WTC11 (cell line): ENCODE data around the gene METTL9. TPM values are rescaled to one million over a fixed set of nuclear protein-coding genes. Genes with fewer than 3 reads are reported as not detected.

Source experiments
- ATAC-seq: fragments of 200-7000 bp; cut with Tn5 transposase; 2 replicates; pipeline ENCODE4 v1.10.0; 2021; ENCODE audit warnings: mild to moderate bottlenecking, moderate library complexity
- CTCF ChIA-PET: fragments of 300-600 bp; sonication (Branson Sonifier 250); formaldehyde crosslinking; loops from one replicate; lab custom pipeline; 2021; ENCODE audit warnings: antibody characterized with exemption; lab: Charles Lee
- POLR2A ChIA-PET: fragments of 350-600 bp; sonication (Branson Sonifier 250); formaldehyde crosslinking; loops from one replicate; lab custom pipeline; 2021; ENCODE audit warnings: antibody characterized with exemption; lab: Charles Lee
- DNase-seq: peaks from one replicate; pipeline ENCODE4 v3.0.0; 2021; ENCODE audit warnings: low spot score
- H3K27ac Mint-ChIP-seq: 2 replicates; pipeline ENCODE4 v1.8.0; 2021; ENCODE audit warnings: mixed read lengths
- H3K27me3 Mint-ChIP-seq: 2 replicates; pipeline ENCODE4 v1.8.0; 2021; ENCODE audit warnings: low read depth, mild to moderate bottlenecking, moderate library complexity, mixed read lengths
- H3K36me3 Mint-ChIP-seq: 2 replicates; pipeline ENCODE4 v1.8.0; 2021; ENCODE audit warnings: mixed read lengths
- H3K4me1 Mint-ChIP-seq: 2 replicates; pipeline ENCODE4 v1.8.0; 2022; ENCODE audit warnings: mixed read lengths
- H3K4me3 Mint-ChIP-seq: 2 replicates; pipeline ENCODE4 v1.8.0; 2021; ENCODE audit warnings: mild to moderate bottlenecking, moderate library complexity, mixed read lengths
- H3K9me3 Mint-ChIP-seq: 2 replicates; pipeline ENCODE4 v1.8.0; 2021; ENCODE audit warnings: mixed read lengths
- NFATC4 ChIP-seq: fragments of 250-450 bp; sonication (Bioruptor Pico); IDR thresholded peaks from 2 replicates; pipeline ENCODE4 v1.9.0; 2021; ENCODE audit warnings: mild to moderate bottlenecking
- NFYB ChIP-seq: sonication (generic); formaldehyde crosslinking; conservative IDR thresholded peaks from 2 replicates; pipeline ENCODE4 v1.8.0; 2022; ENCODE audit warnings: low read depth, missing genetic modification reagents
- RORB ChIP-seq: fragments of 250-450 bp; sonication (Bioruptor Pico); IDR thresholded peaks from 2 replicates; pipeline ENCODE4 v1.9.0; 2021; ENCODE audit warnings: mild to moderate bottlenecking
- SMAD3 ChIP-seq: sonication (generic); formaldehyde crosslinking; IDR thresholded peaks from 2 replicates; pipeline ENCODE4 v1.8.0; 2022; ENCODE audit warnings: missing genetic modification reagents, mild to moderate bottlenecking, borderline replicate concordance
- TEAD4 ChIP-seq: sonication (generic); formaldehyde crosslinking; IDR thresholded peaks from 2 replicates; pipeline ENCODE4 v1.8.0; 2022; ENCODE audit warnings: mild to moderate bottlenecking, missing genetic modification reagents
- ZBTB21 ChIP-seq: sonication (generic); formaldehyde crosslinking; IDR thresholded peaks from 2 replicates; pipeline ENCODE4 v1.8.1; 2023; ENCODE audit warnings: mild to moderate bottlenecking, missing genetic modification reagents, borderline replicate concordance
- total RNA-seq: library from RNA; stranded (reverse); gene quantifications from 3 replicates; pipeline ENCODE4 v1.2.3, GENCODE V29; 2021
- TF ChIP-seq, protein P1 (sequence below): sonication (generic); formaldehyde crosslinking; IDR thresholded peaks from 2 replicates; pipeline ENCODE4 v1.8.1; 2022; ENCODE audit warnings: low read depth, missing genetic modification reagents, borderline replicate concordance
- TF ChIP-seq, protein P2 (sequence below): sonication (generic); formaldehyde crosslinking; conservative IDR thresholded peaks from 2 replicates; pipeline ENCODE4 v1.8.1; 2022; ENCODE audit warnings: mild to moderate bottlenecking, missing genetic modification reagents
- TF ChIP-seq, protein P3 (sequence below): sonication (generic); formaldehyde crosslinking; IDR thresholded peaks from 2 replicates; pipeline ENCODE4 v1.8.1; 2023; ENCODE audit warnings: mild to moderate bottlenecking, missing genetic modification reagents, moderate library complexity
- TF ChIP-seq, protein P4 (sequence below): sonication (generic); formaldehyde crosslinking; IDR thresholded peaks from 2 replicates; pipeline ENCODE4 v1.8.1; 2023; ENCODE audit warnings: mild to moderate bottlenecking, missing genetic modification reagents, borderline replicate concordance
- TF ChIP-seq, protein P5 (sequence below): sonication (generic); formaldehyde crosslinking; IDR thresholded peaks from 2 replicates; pipeline ENCODE4 v1.8.1; 2022; ENCODE audit warnings: missing genetic modification reagents, borderline replicate concordance
- TF ChIP-seq, protein P6 (sequence below): sonication (generic); formaldehyde crosslinking; IDR thresholded peaks from 2 replicates; pipeline ENCODE4 v1.8.1; 2022; ENCODE audit warnings: low read depth, mild to moderate bottlenecking, moderate library complexity, missing genetic modification reagents, borderline replicate concordance
- TF ChIP-seq, protein P7 (sequence below): sonication (generic); formaldehyde crosslinking; IDR thresholded peaks from 2 replicates; pipeline ENCODE4 v1.8.0; 2023; ENCODE audit warnings: mild to moderate bottlenecking, missing genetic modification reagents
- TF ChIP-seq, protein P8 (sequence below): fragments of 250-450 bp; sonication (Bioruptor Pico); conservative IDR thresholded peaks from 2 replicates; pipeline ENCODE4 v1.9.0; 2021; ENCODE audit warnings: mild to moderate bottlenecking

The METTL9 gene
- total RNA-seq, 1 experiment from 2014 or later: 94.6 TPM

DNA sequence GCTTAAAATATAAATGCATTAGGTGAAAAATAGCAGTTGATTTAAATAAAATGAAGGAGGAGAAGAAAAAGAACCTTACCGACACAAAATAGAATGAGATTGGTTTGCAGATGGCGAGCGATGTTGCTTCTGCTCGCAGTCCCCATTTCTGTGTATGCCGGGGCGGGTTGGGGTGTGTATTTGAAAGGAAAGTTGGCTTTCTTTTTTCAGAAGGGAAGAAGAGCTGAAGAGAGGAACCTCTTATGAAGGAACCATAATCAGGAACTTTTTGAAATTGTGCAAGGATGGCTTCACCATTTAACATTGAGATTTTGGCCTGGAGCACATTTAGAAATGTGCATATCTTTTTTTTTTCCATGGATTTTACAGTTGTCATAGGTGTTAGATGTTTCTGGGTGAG, 53.1 kb downstream of the METTL9 start, which contains the start of gene IGSF6:
TSS of gene IGSF6 (minus strand) at position 156 of the 400 bp plus-strand sequence. CDS start at position 146, 10 bp downstream.
- no peak within 1 kb of the TSS for H3K27ac Mint-ChIP-seq
- no peak within 1 kb of the TSS for H3K4me3 Mint-ChIP-seq
- no peak for DNase-seq
- ATAC-seq: no peak
- peaks cover 12% of the 10 kb centered on the region; the same call in 1 of the 2 replicates for H3K36me3 Mint-ChIP-seq
- ChIA-PET POLR2A (no interaction called here), CTCF (no interaction called here)
- no peaks in the 10 kb centered on the region for H3K4me1 Mint-ChIP-seq
- no peaks in the 10 kb centered on the region for H3K27me3 Mint-ChIP-seq
- no peaks in the 10 kb centered on the region for H3K9me3 Mint-ChIP-seq
- TF ChIP-seq, protein P1, sequence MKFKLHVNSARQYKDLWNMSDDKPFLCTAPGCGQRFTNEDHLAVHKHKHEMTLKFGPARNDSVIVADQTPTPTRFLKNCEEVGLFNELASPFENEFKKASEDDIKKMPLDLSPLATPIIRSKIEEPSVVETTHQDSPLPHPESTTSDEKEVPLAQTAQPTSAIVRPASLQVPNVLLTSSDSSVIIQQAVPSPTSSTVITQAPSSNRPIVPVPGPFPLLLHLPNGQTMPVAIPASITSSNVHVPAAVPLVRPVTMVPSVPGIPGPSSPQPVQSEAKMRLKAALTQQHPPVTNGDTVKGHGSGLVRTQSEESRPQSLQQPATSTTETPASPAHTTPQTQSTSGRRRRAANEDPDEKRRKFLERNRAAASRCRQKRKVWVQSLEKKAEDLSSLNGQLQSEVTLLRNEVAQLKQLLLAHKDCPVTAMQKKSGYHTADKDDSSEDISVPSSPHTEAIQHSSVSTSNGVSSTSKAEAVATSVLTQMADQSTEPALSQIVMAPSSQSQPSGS (CRISPR knock-in tag): no peak
- TF ChIP-seq, protein P2, sequence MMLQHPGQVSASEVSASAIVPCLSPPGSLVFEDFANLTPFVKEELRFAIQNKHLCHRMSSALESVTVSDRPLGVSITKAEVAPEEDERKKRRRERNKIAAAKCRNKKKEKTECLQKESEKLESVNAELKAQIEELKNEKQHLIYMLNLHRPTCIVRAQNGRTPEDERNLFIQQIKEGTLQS (CRISPR knock-in tag): no peak
- no peak for TF ChIP-seq SMAD3 (CRISPR knock-in tag)
- no peak for TF ChIP-seq NFYB
- TF ChIP-seq NFATC4 (CRISPR knock-in tag): no peak
- TF ChIP-seq, protein P3, sequence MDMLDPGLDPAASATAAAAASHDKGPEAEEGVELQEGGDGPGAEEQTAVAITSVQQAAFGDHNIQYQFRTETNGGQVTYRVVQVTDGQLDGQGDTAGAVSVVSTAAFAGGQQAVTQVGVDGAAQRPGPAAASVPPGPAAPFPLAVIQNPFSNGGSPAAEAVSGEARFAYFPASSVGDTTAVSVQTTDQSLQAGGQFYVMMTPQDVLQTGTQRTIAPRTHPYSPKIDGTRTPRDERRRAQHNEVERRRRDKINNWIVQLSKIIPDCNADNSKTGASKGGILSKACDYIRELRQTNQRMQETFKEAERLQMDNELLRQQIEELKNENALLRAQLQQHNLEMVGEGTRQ (CRISPR knock-in tag): no peak
- TF ChIP-seq, protein P4, sequence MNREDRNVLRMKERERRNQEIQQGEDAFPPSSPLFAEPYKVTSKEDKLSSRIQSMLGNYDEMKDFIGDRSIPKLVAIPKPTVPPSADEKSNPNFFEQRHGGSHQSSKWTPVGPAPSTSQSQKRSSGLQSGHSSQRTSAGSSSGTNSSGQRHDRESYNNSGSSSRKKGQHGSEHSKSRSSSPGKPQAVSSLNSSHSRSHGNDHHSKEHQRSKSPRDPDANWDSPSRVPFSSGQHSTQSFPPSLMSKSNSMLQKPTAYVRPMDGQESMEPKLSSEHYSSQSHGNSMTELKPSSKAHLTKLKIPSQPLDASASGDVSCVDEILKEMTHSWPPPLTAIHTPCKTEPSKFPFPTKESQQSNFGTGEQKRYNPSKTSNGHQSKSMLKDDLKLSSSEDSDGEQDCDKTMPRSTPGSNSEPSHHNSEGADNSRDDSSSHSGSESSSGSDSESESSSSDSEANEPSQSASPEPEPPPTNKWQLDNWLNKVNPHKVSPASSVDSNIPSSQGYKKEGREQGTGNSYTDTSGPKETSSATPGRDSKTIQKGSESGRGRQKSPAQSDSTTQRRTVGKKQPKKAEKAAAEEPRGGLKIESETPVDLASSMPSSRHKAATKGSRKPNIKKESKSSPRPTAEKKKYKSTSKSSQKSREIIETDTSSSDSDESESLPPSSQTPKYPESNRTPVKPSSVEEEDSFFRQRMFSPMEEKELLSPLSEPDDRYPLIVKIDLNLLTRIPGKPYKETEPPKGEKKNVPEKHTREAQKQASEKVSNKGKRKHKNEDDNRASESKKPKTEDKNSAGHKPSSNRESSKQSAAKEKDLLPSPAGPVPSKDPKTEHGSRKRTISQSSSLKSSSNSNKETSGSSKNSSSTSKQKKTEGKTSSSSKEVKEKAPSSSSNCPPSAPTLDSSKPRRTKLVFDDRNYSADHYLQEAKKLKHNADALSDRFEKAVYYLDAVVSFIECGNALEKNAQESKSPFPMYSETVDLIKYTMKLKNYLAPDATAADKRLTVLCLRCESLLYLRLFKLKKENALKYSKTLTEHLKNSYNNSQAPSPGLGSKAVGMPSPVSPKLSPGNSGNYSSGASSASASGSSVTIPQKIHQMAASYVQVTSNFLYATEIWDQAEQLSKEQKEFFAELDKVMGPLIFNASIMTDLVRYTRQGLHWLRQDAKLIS: no peak
- TF ChIP-seq RORB (CRISPR knock-in tag): no peak
- TF ChIP-seq, protein P5, sequence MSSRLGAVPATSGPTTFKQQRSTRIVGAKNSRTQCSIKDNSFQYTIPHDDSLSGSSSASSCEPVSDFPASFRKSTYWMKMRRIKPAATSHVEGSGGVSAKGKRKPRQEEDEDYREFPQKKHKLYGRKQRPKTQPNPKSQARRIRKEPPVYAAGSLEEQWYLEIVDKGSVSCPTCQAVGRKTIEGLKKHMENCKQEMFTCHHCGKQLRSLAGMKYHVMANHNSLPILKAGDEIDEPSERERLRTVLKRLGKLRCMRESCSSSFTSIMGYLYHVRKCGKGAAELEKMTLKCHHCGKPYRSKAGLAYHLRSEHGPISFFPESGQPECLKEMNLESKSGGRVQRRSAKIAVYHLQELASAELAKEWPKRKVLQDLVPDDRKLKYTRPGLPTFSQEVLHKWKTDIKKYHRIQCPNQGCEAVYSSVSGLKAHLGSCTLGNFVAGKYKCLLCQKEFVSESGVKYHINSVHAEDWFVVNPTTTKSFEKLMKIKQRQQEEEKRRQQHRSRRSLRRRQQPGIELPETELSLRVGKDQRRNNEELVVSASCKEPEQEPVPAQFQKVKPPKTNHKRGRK (CRISPR knock-in tag): no peak
- TF ChIP-seq, protein P6, sequence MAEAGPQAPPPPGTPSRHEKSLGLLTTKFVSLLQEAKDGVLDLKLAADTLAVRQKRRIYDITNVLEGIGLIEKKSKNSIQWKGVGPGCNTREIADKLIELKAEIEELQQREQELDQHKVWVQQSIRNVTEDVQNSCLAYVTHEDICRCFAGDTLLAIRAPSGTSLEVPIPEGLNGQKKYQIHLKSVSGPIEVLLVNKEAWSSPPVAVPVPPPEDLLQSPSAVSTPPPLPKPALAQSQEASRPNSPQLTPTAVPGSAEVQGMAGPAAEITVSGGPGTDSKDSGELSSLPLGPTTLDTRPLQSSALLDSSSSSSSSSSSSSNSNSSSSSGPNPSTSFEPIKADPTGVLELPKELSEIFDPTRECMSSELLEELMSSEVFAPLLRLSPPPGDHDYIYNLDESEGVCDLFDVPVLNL (CRISPR knock-in tag): no peak
- TF ChIP-seq, protein P7, sequence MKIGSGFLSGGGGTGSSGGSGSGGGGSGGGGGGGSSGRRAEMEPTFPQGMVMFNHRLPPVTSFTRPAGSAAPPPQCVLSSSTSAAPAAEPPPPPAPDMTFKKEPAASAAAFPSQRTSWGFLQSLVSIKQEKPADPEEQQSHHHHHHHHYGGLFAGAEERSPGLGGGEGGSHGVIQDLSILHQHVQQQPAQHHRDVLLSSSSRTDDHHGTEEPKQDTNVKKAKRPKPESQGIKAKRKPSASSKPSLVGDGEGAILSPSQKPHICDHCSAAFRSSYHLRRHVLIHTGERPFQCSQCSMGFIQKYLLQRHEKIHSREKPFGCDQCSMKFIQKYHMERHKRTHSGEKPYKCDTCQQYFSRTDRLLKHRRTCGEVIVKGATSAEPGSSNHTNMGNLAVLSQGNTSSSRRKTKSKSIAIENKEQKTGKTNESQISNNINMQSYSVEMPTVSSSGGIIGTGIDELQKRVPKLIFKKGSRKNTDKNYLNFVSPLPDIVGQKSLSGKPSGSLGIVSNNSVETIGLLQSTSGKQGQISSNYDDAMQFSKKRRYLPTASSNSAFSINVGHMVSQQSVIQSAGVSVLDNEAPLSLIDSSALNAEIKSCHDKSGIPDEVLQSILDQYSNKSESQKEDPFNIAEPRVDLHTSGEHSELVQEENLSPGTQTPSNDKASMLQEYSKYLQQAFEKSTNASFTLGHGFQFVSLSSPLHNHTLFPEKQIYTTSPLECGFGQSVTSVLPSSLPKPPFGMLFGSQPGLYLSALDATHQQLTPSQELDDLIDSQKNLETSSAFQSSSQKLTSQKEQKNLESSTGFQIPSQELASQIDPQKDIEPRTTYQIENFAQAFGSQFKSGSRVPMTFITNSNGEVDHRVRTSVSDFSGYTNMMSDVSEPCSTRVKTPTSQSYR (CRISPR knock-in tag): no peak

DNA sequence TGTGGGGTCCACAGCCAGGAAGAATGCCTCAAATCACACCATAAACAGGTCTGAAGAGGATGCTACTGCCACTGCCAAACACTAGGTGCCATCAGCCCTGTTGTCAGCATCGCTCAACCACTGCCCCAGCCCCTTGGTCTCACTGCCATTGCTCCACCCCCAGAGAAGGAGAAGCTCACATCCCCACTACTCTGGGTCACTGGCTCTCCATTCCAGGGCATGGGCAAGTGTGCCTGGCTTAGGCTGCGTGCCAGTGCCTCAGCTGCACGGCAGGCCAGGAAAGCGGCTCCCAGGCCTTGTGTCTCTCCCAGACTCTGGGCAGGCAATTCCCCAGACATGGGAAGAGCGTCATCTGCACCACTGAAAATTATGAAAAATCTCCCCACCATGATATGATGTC, 54.2 kb downstream of the METTL9 start:
- ChIA-PET POLR2A (no interaction called here), CTCF (interaction anchor here (1.0 to 1.3 kb wide), 2 partner anchors 31 to 48 kb away, joined by 3 read pairs; no protein-coding TSS in a partner anchor)
- no peak overlapping the region for H3K27ac Mint-ChIP-seq
- peaks cover 3% of the 10 kb centered on the region; the same call in 1 of the 2 replicates for H3K4me1 Mint-ChIP-seq
- ATAC-seq (peak; percentile 85), DNase-seq (no peak)
- no peak overlapping the region for H3K4me3 Mint-ChIP-seq
- no peaks in the 10 kb centered on the region for H3K9me3 Mint-ChIP-seq
- H3K36me3 Mint-ChIP-seq: peaks cover 12% of the 10 kb centered on the region; the same call in 1 of the 2 replicates
- H3K27me3 Mint-ChIP-seq: no peaks in the 10 kb centered on the region
- TF ChIP-seq, protein P8, sequence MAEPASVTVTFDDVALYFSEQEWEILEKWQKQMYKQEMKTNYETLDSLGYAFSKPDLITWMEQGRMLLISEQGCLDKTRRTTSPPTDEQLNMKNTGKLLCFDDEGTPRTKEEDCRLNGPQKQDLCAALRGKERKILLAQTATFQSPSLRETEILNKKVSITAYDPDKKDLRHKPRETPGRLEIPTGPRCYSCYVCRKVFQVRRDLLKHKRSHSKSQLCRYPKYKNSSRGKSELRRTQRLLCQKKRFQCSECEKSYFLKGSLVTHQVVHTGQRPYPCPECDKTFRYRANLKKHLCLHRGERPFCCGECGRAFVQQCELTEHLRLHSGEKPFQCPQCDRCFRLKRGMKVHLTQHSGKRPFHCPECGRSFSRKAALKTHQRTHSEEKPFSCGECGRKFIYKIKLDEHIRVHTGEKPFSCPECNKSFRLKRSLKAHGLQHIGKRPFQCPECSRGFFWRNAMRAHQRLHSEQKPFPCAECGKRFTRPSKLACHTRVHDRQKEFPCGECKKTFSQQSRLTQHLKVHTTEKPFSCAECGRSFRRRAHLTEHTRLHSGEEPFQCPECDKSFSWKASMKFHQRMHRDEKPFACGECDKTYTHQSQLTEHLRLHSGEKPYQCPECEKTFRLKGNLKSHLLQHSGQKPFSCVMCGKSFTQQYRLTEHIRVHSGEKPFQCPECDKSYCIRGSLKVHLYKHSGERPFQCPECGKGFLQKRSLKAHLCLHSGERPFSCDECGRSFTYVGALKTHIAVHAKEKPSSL (CRISPR knock-in tag): no peak
- TF ChIP-seq TEAD4 (CRISPR knock-in tag) (no peak), ZBTB21 (no peak)
